ENCODE measurements around the gene RPH3AL.
"Not testable (repeated sequence)": the region's sequence is repeated elsewhere in the genome, so short reads cannot be mapped to it uniquely, and the experiment has no call there.

The RPH3AL gene

GRCh38 chr17:215563-216478, 136.8 kb downstream of the RPH3AL start:
- not testable (repeated sequence) for DNase-seq

GRCh38 chr17:214881-215331, 137.7 kb downstream of the RPH3AL start:
- DNase-seq = no peak

GRCh38 chr17:213286-214105, 139.1 kb downstream of the RPH3AL start:
- DNase-seq = no peak

- DNase-seq = no peak
These were observed 142.2 kb downstream of the RPH3AL start for GRCh38 chr17:210402-210801.

GRCh38 chr17:208429-208828, 144.2 kb downstream of the RPH3AL start:
- DNase-seq = no peak

GRCh38 chr17:207775-208174, 144.8 kb downstream of the RPH3AL start:
- DNase-seq = no peak

- no peak for DNase-seq
These were observed 145.6 kb downstream of the RPH3AL start for GRCh38 chr17:206941-207560.

- DNase-seq = not testable (repeated sequence)
These were observed 146.1 kb downstream of the RPH3AL start for GRCh38 chr17:206484-206883.

GRCh38 chr17:205817-206216, 146.8 kb downstream of the RPH3AL start:
- no peak for DNase-seq

- DNase-seq = no peak
These were observed 147.4 kb downstream of the RPH3AL start for GRCh38 chr17:205148-205669.

GRCh38 chr17:204427-205147, 148.0 kb downstream of the RPH3AL start:
- no peak for DNase-seq

GRCh38 chr17:202501-202951, 150.1 kb downstream of the RPH3AL start:
- no peak for DNase-seq

- DNase-seq = not testable (repeated sequence)
These were observed 150.9 kb downstream of the RPH3AL start for GRCh38 chr17:201736-202135.

- DNase-seq = not testable (repeated sequence)
These were observed 151.3 kb downstream of the RPH3AL start for GRCh38 chr17:201257-201656.

- DNase-seq = no peak
These were observed 152.0 kb downstream of the RPH3AL start for GRCh38 chr17:200586-200985.

GRCh38 chr17:199806-200545, 152.6 kb downstream of the RPH3AL start:
- no peak for DNase-seq

- no peak for DNase-seq
These were observed 153.4 kb downstream of the RPH3AL start for GRCh38 chr17:199191-199604.

GRCh38 chr17:198225-198624, 154.4 kb downstream of the RPH3AL start:
- DNase-seq = not testable (repeated sequence)

- no peak for DNase-seq
These were observed 155.3 kb downstream of the RPH3AL start for GRCh38 chr17:197352-197751.

GRCh38 chr17:194828-195602, 157.6 kb downstream of the RPH3AL start:
- DNase-seq = no peak

Data from NK-92 treated with Interleukin-12 subunit alpha and Interleukin-12 subunit beta, amount 100 ng/mL, for 24 hours (cell line).